Forelimb muscle (tissue), 1 donor: Measurements from ENCODE around the gene PAWR. TPM values are rescaled to one million over a fixed set of nuclear protein-coding genes. Genes with fewer than 3 reads are reported as not detected.
"Not testable (repeated sequence)": the region's sequence is repeated elsewhere in the genome, so short reads cannot be mapped to it uniquely, and the experiment has no call there.

Experiments
- DNase-seq: peaks from one replicate; pipeline ENCODE4 v3.0.0-alpha.2; 2013; ENCODE audit warnings: low read depth
- polyA plus RNA-seq: library from polyadenylated mRNA; unstranded; fragments of 120-200 nt; gene quantifications from one replicate; pipeline ENCODE4 v1.2.1, GENCODE V29; 2013; ENCODE audit not compliant: insufficient read length

The PAWR gene
- polyA plus RNA-seq, 1 donor = 6.4 TPM

GRCh38 chr12:79686171-79686570, 4.6 kb downstream of the PAWR start:
- no peak for DNase-seq

GRCh38 chr12:79685068-79685467, 5.7 kb downstream of the PAWR start:
- DNase-seq = no peak

- DNase-seq = not testable (repeated sequence)
These were observed 6.4 kb downstream of the PAWR start for GRCh38 chr12:79684338-79684737.

DNA sequence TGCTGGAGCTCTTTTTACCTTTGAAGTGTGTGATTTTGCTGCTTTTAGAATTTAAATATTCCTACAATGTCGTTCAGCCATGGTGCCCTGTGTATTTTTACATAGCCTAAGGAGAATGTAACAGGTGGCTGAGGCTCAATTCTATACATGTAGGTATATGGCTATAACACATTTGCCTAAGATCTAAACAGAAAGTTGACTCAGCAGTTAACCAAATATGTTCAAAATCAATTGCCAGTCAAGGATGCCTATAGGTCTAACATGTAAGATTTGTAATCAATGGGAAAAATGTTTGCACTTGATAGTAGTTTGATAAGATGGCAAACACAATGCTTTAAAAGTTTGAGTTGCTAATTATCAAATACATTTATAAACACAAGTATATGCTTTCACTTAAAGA, 8.2 kb downstream of the PAWR start:
- DNase-seq = no peak

GRCh38 chr12:79681008-79681590, 9.7 kb downstream of the PAWR start:
- DNase-seq = no peak

DNA sequence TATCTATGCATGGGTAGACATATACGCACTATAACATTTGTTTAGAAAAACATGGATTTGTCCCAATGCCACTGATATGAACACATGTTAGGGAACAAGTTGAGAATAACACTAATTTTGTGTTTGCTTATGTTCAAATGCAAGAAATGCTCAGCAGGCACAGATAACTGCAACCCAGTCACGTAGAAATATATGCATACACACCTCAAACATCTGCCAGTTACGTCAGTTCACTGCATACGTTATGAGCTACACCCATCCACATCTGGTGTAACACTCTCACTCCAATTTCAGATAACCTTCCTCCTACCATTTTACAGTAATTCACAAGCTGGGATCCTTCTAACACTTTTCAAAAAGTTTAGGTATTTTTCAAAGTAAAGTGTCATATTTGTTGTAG, 10.7 kb downstream of the PAWR start:
- no peak for DNase-seq

DNA sequence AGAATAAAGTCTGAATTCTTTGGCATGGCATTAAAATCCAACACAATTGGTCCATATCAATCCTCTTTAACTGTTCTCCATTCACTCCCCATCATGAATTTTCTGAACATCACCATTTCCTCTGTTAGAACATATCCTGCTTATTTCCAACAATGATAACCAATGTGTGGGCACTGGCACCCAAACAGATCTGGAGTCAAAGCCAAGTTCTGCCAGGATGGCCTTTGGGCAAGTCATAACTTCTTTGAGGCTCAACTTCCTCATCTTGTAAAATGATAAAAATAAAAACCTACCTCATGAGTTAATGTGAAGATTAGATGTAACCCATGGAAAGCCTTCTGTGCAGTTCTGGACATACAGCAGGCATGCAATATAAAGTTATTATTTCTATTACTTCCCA, 12.5 kb downstream of the PAWR start:
- no peak for DNase-seq

GRCh38 chr12:79677672-79678071, 13.1 kb downstream of the PAWR start:
- no peak for DNase-seq

- no peak for DNase-seq
These were observed 14.2 kb downstream of the PAWR start for GRCh38 chr12:79676579-79676978.

- no peak for DNase-seq
These were observed 16.1 kb downstream of the PAWR start for GRCh38 chr12:79674629-79675028.

- no peak for DNase-seq
These were observed 17.4 kb downstream of the PAWR start for GRCh38 chr12:79673354-79673753.

- DNase-seq = no peak
These were observed 22.7 kb downstream of the PAWR start for GRCh38 chr12:79668113-79668512.

- no peak for DNase-seq
These were observed 25.4 kb downstream of the PAWR start for GRCh38 chr12:79665212-79665887.

DNA sequence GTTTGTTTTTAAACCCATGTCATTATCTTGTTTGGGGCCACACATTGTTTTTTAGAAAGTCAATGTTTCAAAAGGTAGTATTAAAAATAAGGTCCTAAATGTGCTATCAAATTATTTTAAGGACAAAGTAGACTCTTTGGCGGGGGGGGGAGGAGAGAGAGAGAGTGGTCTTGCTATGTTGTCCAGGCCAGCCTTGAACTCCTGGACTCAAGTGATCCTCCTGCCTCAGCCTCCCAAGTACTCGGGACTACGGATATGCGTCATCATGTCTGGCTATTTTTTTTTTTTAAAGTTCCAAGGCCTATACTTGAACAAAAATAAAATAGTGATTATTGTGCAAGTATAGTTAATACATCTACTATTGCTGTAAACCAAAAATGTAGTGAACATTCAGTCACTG, 26.2 kb downstream of the PAWR start:
- DNase-seq = no peak

- DNase-seq = no peak
These were observed 28.5 kb downstream of the PAWR start for GRCh38 chr12:79662046-79662811.

DNA sequence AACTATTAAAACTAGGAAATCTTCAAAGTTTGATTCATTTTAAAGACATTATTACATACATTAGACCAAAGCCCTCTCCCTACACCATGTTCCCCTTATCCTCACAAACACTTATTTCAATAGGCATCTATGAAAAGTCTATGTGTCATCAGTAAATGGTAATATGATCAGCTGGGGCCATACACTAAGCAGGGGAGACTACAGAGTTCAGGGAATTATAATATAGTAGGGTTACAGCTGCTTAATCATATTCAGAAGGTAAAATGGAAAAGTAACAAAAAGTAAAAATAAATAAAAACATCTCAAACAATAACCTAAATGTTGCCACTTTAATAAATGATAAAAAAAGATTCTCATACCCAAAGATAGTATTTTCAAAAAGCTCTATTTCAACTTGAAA, 29.1 kb downstream of the PAWR start:
- no peak for DNase-seq

DNA sequence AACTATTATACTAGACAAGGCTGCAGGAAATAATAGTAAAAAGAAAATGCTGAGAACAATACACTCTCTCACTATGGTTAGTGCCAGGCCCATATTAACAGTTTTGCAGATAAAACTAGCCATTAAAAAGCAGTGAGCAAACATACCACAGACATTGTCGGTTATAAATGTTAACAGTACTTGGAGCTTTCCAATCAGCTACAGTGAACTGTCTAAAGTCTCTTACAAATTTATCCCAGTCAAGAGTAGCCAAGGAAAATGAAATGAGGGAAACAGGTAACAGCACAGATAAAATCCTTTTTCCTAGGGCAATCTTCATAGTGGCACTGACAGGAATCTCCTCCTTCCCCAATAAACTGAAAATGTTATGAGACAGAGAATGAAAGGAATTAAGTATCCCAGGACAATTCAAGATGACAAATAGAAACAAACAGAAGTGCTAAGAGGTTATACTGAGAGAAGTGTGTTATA, 30.8 kb downstream of the PAWR start:
- DNase-seq = no peak

DNA sequence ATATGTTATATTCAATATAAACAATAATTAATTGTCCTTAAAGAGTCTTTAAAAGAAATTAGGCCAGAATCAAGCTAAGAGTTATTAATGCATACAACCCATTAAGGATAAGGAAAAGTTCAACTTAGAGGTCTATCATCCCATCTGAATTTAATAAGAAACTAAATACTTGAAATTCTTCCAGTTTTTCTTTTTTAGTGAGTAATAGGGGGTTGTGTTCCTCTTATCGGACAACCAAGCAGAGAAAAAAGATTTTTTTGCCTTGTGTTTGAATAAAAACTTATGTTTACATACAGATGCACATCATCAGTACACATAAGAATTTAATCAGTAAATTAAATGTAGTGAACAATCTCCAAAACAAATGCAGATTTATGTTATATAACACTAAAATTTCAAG, 32.5 kb downstream of the PAWR start:
- DNase-seq = peak; percentile 4

GRCh38 chr12:79657136-79657535, 33.6 kb downstream of the PAWR start:
- DNase-seq = no peak

DNA sequence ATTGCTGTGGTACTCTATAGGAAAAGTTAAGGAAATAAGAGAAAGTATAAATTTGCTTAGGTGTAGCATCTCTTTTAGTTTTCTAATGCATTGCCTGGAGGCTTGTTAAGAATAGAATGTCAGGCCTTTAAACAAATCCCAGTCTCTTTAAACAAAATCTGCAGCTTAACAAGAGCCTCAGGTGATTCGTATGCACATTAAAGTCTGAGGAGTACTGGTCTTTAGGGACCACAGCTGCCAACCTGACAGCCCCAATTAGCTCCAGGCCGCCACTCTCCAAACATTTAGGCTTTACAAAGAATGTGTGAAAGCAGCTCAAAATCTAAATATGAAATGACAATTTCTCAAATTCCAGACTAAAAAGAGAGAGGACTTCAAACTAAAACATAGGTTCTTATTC, 35.7 kb downstream of the PAWR start:
- DNase-seq = no peak

GRCh38 chr12:79652521-79652920, 38.2 kb downstream of the PAWR start:
- DNase-seq = no peak

- no peak for DNase-seq
These were observed 40.3 kb downstream of the PAWR start for GRCh38 chr12:79650440-79650839.

- no peak for DNase-seq
These were observed 41.9 kb downstream of the PAWR start for GRCh38 chr12:79648881-79649280.
